Endothelial cell of umbilical vein (primary cell): ENCODE data around the gene NFATC2IP. TPM values are rescaled to one million over a fixed set of nuclear protein-coding genes. Genes with fewer than 3 reads are reported as not detected.
"Not testable (repeated sequence)": the region's sequence is repeated elsewhere in the genome, so short reads cannot be mapped to it uniquely, and the experiment has no call there.

Experiments
- BruUV-seq: library from RNA; stranded (reverse); fragments of 400-500 nt; replicated peaks from 2 replicates; lab custom pipeline; 2021; lab: Mats Ljungman, UMichigan
- CTCF ChIA-PET: fragments of 300-600, 350-600 bp; sonication (Branson Sonifier 250); formaldehyde crosslinking; loops from one replicate; lab custom pipeline; 2021; ENCODE audit warnings: antibody characterized with exemption, inconsistent platforms; lab: Charles Lee
- POLR2A ChIA-PET: fragments of 300-600, 350-600 bp; sonication (Branson Sonifier 250); formaldehyde crosslinking; loops from one replicate; lab custom pipeline; 2021; ENCODE audit warnings: antibody characterized with exemption, inconsistent platforms; lab: Charles Lee
- DNase-seq: peaks from one replicate; pipeline ENCODE4 v3.0.0-alpha.2; 2011; ENCODE audit warnings: low read depth, low spot score
- FAIRE-seq: peaks from 2 replicates; lab custom pipeline; 2011; peaks lifted over from hg19 to GRCh38; lab: Jason Lieb, UNC
- H2AFZ ChIP-seq: 2 replicates; pipeline ENCODE4 v1.6.0; 2012; ENCODE audit warnings: low read depth, low read length, control low read depth, inconsistent platforms
- H3K27ac ChIP-seq: 2 replicates; pipeline ENCODE4 v1.5.1; 2011; ENCODE audit warnings: low read depth, mild to moderate bottlenecking, control low read depth, low read length, moderate library complexity; ENCODE audit not compliant: insufficient read depth
- H3K27me3 ChIP-seq, 2 experiments: 2 replicates each; pipeline versions ENCODE4 v1.6.0 to v1.6.1; 2011; ENCODE audit warnings: low read length in 2 of 2, mixed read lengths in 1 of 2; ENCODE audit not compliant: control insufficient read depth in 2 of 2, insufficient read depth in 2 of 2
- H3K36me3 ChIP-seq, 2 experiments: 2 replicates in 1 of 2; 3 replicates in 1 of 2; pipeline ENCODE4 v1.5.1; 2011; ENCODE audit warnings: low read length in 2 of 2, mild to moderate bottlenecking in 1 of 2, moderate library complexity in 1 of 2; ENCODE audit not compliant: control insufficient read depth in 2 of 2, insufficient read depth in 2 of 2; ENCODE audit errors: extremely low read depth in 1 of 2
- H3K4me1 ChIP-seq: 3 replicates; pipeline ENCODE4 v1.5.1; 2011; ENCODE audit warnings: mild to moderate bottlenecking, low read length; ENCODE audit not compliant: control insufficient read depth, insufficient read depth; ENCODE audit errors: extremely low read depth
- H3K4me2 ChIP-seq: 2 replicates; pipeline ENCODE4 v1.6.1; 2011; ENCODE audit warnings: low read length, control low read depth, mixed read lengths; ENCODE audit not compliant: insufficient read depth
- H3K4me3 ChIP-seq, 3 experiments: fragments of 200-600 bp in 1 of 3; sonication (generic), shearing (Covaris generic) in 1 of 3; replicated peaks in 1 of 3; 2 replicates each; pipeline ENCODE4 v1.5.1; 2011 to 2016; ENCODE audit warnings: control low read depth in 3 of 3, low read length in 3 of 3, mild to moderate bottlenecking in 2 of 3, inconsistent platforms in 1 of 3, low read depth in 1 of 3, moderate library complexity in 1 of 3; ENCODE audit not compliant: insufficient read depth in 1 of 3
- H3K79me2 ChIP-seq: 2 replicates; pipeline ENCODE4 v1.6.0; 2012; ENCODE audit warnings: low read length, inconsistent platforms; ENCODE audit not compliant: control insufficient read depth, insufficient read depth
- H3K9ac ChIP-seq: replicated peaks from 2 replicates; pipeline ENCODE3; 2011; ENCODE audit warnings: low read length, control low read depth; ENCODE audit not compliant: insufficient read depth; ENCODE audit errors: extremely low read depth
- H3K9me1 ChIP-seq: replicated peaks from 3 replicates; pipeline ENCODE4 v1.6.0; 2011; ENCODE audit warnings: mild to moderate bottlenecking, low read length; ENCODE audit not compliant: control insufficient read depth, insufficient read depth; ENCODE audit errors: extremely low read depth
- H3K9me3 ChIP-seq: replicated peaks from 2 replicates; pipeline ENCODE4 v1.5.1; 2012; ENCODE audit warnings: low read length, inconsistent platforms; ENCODE audit not compliant: control insufficient read depth, insufficient read depth
- H4K20me1 ChIP-seq: replicated peaks from 2 replicates; pipeline ENCODE3; 2011; ENCODE audit warnings: mild to moderate bottlenecking, low read length; ENCODE audit not compliant: control insufficient read depth, insufficient read depth; ENCODE audit errors: extremely low read depth
- EZH2 ChIP-seq: IDR thresholded peaks from 2 replicates; pipeline ENCODE4 v1.6.1; 2012; ENCODE audit warnings: borderline replicate concordance, low read depth, mild to moderate bottlenecking, moderate library complexity, low read length, inconsistent platforms; ENCODE audit not compliant: severe bottlenecking
- FOS ChIP-seq: IDR thresholded peaks from 2 replicates; pipeline ENCODE4 v1.6.1; 2011; ENCODE audit warnings: mild to moderate bottlenecking, low read length, moderate library complexity, borderline replicate concordance; ENCODE audit not compliant: insufficient read depth
- GATA2 ChIP-seq: IDR thresholded peaks from 2 replicates; pipeline ENCODE4 v1.7.0; 2011; ENCODE audit warnings: low read depth, mild to moderate bottlenecking, moderate library complexity, mixed read lengths, low read length; ENCODE audit not compliant: insufficient read length, insufficient read depth
- JUN ChIP-seq: IDR thresholded peaks from 2 replicates; pipeline ENCODE4 v1.6.1; 2011; ENCODE audit warnings: borderline replicate concordance, low read depth; ENCODE audit not compliant: insufficient read length, insufficient read depth
- MAX ChIP-seq: IDR thresholded peaks from 2 replicates; pipeline ENCODE4 v1.6.1; 2011; ENCODE audit not compliant: insufficient read depth, insufficient read length
- MYC ChIP-seq: IDR thresholded peaks from one replicate; pipeline ENCODE4 v1.6.1; 2011; ENCODE audit warnings: mild to moderate bottlenecking, low read depth, low read length
- POLR2A ChIP-seq: IDR thresholded peaks from 2 replicates; pipeline ENCODE4 v1.6.1; 2012; ENCODE audit warnings: low read depth, mild to moderate bottlenecking, control low read depth, low read length
- POLR2AphosphoS5 ChIP-seq: IDR thresholded peaks from 2 replicates; pipeline ENCODE4 v1.6.1; 2012; ENCODE audit warnings: low read depth, mild to moderate bottlenecking, control low read depth, low read length, moderate library complexity; ENCODE audit not compliant: insufficient read depth
- dilution Hi-C: fragments of 300-500 bp; cut with MboI; formaldehyde crosslinking; loops from one replicate; pipeline ENCODE4 v1.15.0; 2019; ENCODE audit warnings: low sequenced_read_pairs; ENCODE audit not compliant: extremely low pct_ligation_motif_present
- intact Hi-C: fragments of 100-400 bp; cut with micrococcal nuclease; formaldehyde crosslinking; loops from one replicate; pipeline ENCODE4 v1.10.0; 2022
- polyA plus RNA-seq, 4 experiments: library from polyadenylated mRNA; depleted of rRNA in 3 of 4; stranded (reverse) in 3 of 4; unstranded in 1 of 4; fragments of >200 nt; gene quantifications; 2 replicates each; pipeline versions ENCODE4 v1.2.1 to v1.2.3, GENCODE V29; 2011 to 2012; ENCODE audit warnings: missing spikeins in 1 of 4
- total RNA-seq: library from RNA; stranded (reverse); gene quantifications from 2 replicates; pipeline ENCODE4 v1.2.3, GENCODE V29; 2021
- TF ChIP-seq, protein P1 (sequence below), 2 donors: IDR thresholded peaks; 1 replicate in 1 of 2; 2 replicates in 1 of 2; pipeline ENCODE4 v1.5.1; 2011; ENCODE audit warnings: low read length in 2 of 2, mild to moderate bottlenecking in 2 of 2, moderate library complexity in 2 of 2, control low read depth in 1 of 2, inconsistent platforms in 1 of 2, low read depth in 1 of 2; ENCODE audit not compliant: insufficient read depth in 1 of 2; ENCODE audit errors: extremely low read depth in 1 of 2

The NFATC2IP gene
- total and polyA plus RNA-seq, 2 donors (not counting 3 experiments of a cell fraction or from before 2014, with no cell fraction given), result 64.1 to 69.6 TPM

DNA sequence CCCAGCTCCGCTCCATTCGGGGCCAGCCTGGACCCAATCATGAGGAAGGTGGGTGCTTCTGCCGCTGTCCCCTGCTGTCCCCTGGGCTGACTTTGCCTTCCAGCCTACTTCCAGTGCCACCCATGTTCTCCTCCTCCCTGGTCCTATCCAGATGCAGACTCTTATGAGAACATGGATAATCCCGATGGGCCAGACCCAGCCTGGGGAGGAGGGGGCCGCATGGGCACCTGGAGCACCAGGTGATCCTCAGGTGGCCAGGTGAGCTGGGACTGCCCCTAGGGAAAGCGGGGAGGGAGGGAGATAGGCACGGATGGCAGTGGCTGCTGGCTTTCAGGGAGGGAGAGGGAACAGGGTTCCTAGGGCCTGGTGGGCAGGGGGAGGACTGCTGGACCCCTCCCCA is 12.0 kb upstream of the NFATC2IP start:
- TF ChIP-seq FOS (no peak), POLR2AphosphoS5 (no peak), POLR2A (no peak), MAX (no peak), JUN (no peak), GATA2 (no peak), MYC (no peak), EZH2 (no peak)
- TF ChIP-seq, protein P1, sequence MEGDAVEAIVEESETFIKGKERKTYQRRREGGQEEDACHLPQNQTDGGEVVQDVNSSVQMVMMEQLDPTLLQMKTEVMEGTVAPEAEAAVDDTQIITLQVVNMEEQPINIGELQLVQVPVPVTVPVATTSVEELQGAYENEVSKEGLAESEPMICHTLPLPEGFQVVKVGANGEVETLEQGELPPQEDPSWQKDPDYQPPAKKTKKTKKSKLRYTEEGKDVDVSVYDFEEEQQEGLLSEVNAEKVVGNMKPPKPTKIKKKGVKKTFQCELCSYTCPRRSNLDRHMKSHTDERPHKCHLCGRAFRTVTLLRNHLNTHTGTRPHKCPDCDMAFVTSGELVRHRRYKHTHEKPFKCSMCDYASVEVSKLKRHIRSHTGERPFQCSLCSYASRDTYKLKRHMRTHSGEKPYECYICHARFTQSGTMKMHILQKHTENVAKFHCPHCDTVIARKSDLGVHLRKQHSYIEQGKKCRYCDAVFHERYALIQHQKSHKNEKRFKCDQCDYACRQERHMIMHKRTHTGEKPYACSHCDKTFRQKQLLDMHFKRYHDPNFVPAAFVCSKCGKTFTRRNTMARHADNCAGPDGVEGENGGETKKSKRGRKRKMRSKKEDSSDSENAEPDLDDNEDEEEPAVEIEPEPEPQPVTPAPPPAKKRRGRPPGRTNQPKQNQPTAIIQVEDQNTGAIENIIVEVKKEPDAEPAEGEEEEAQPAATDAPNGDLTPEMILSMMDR (IDR thresholded peaks at IDR 0.05; ENCODE audit: extremely low read depth in 1 of 2, insufficient read depth in 1 of 2, low read depth in 1 of 2, low read length in 2 of 2), result no peak
- Histone ChIP-seq H3K4me2 (no peak overlapping the region), H3K79me2 (no peaks in the 10 kb centered on the region), H3K4me1 (no peaks in the 10 kb centered on the region), H3K4me3 (no peak overlapping the region), H2AFZ (no peak overlapping the region), H3K9me1 (no peaks in the 10 kb centered on the region), H3K27me3 (no peaks in the 10 kb centered on the region), H3K9ac (no peak overlapping the region), H3K27ac (no peak overlapping the region), H3K36me3 (no peaks in the 10 kb centered on the region), H3K9me3 (no peaks in the 10 kb centered on the region), H4K20me1 (no peaks in the 10 kb centered on the region)
- ChIA-PET CTCF (interaction anchor here (1.1 kb wide), 1 partner anchor 12 kb away, joined by 3 read pairs; the partner anchor contains the start of gene NFATC2IP), POLR2A (no interaction called here)
- no peak for FAIRE-seq
- BruUV-seq, result no TSS peak
- dilution Hi-C loops, result no loop called here
- DNase-seq, result no peak
- intact Hi-C loops, result no loop called here

DNA sequence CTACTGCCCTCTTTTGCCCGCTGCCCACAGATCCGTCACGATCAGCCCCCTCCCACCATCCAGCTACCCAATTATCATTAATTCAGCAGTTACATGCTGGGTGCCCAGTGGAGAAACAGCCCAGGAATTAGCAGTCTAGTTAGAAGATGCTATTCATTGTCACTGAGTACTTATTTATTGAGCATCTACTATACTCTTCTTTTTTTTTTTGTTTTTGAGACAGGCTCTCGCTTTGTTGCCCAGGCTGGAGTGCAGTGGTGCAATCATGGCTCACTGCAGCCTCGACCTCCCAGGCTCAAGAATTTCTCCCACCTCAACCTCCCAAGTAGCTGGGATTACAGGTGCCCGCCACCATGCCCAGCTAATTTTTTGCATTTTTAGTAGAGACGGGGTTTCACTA is 10.9 kb upstream of the NFATC2IP start:
- BruUV-seq, H3K4me2 ChIP-seq, H3K4me3 ChIP-seq, H3K36me3 ChIP-seq, H4K20me1 ChIP-seq, DNase-seq, H3K9ac ChIP-seq, H3K79me2 ChIP-seq, intact Hi-C loops, FAIRE-seq, H3K9me1 ChIP-seq, CTCF ChIA-PET, H3K27me3 ChIP-seq, H3K9me3 ChIP-seq, H2AFZ ChIP-seq, H3K4me1 ChIP-seq, dilution Hi-C loops, H3K27ac ChIP-seq: not testable (repeated sequence)
- POLR2A ChIA-PET, result interaction anchor here (0.7 kb wide), 1 partner anchor 29 kb away, joined by 3 read pairs; no protein-coding TSS in a partner anchor
